Kidney (tissue), 14 donors: ENCODE measurements around the gene TTLL9. TPM values are rescaled to one million over a fixed set of nuclear protein-coding genes. Genes with fewer than 3 reads are reported as not detected.

ENCODE experiments used
- DNase-seq, 5 donors: peaks; one replicate each; pipeline ENCODE4 v3.0.0-alpha.2; 2013 to 2020
- FAIRE-seq: peaks from 2 replicates; lab custom pipeline; 2012; peaks lifted over from hg19 to GRCh38; lab: Jason Lieb, UNC
- H3K27ac ChIP-seq, 2 donors: one replicate each; pipeline ENCODE4 v1.7.0; 2013; ENCODE audit warnings: low read depth in 2 of 2, low read length in 2 of 2, inconsistent platforms in 1 of 2
- H3K27me3 ChIP-seq: one replicate; pipeline ENCODE4 v1.7.1; 2013; ENCODE audit warnings: low read length, inconsistent platforms; ENCODE audit not compliant: control insufficient read depth, insufficient read depth
- H3K36me3 ChIP-seq, 3 donors: one replicate each; pipeline versions ENCODE4 v1.7.0 to v1.7.1; 2013; ENCODE audit warnings: low read length in 3 of 3, control low read depth in 1 of 3, inconsistent platforms in 1 of 3; ENCODE audit not compliant: insufficient read depth in 3 of 3, control insufficient read depth in 2 of 3
- H3K4me1 ChIP-seq, 3 donors: one replicate each; pipeline versions ENCODE4 v1.7.0 to v1.7.1; 2013; ENCODE audit warnings: low read length in 3 of 3, inconsistent platforms in 1 of 3, low read depth in 1 of 3; ENCODE audit not compliant: control insufficient read depth in 2 of 3, insufficient read depth in 2 of 3
- H3K4me3 ChIP-seq, 3 donors: one replicate each; pipeline versions ENCODE4 v1.7.0 to v1.8.1; 2013; ENCODE audit warnings: low read length in 3 of 3, control low read depth in 1 of 3, inconsistent platforms in 1 of 3
- H3K9ac ChIP-seq, 3 donors: one replicate each; pipeline versions ENCODE4 v1.7.0 to v1.7.1; 2013; ENCODE audit warnings: low read length in 3 of 3, control low read depth in 1 of 3, inconsistent platforms in 1 of 3
- H3K9me3 ChIP-seq, 3 donors: one replicate each; pipeline versions ENCODE4 v1.7.0 to v1.7.1; 2013; ENCODE audit warnings: low read length in 3 of 3, control low read depth in 1 of 3, inconsistent platforms in 1 of 3; ENCODE audit not compliant: control insufficient read depth in 2 of 3, insufficient read depth in 1 of 3
- CTCF ChIP-seq: IDR thresholded peaks from 3 replicates; pipeline ENCODE4 v1.5.1; 2012; ENCODE audit warnings: mild to moderate bottlenecking, moderate library complexity, borderline replicate concordance; ENCODE audit not compliant: insufficient read depth; ENCODE audit errors: extremely low read depth
- intact Hi-C: fragments of 100-400 bp; cut with DNase I; formaldehyde crosslinking; loops from one replicate; pipeline ENCODE4 v1.11.1; 2022
- polyA plus RNA-seq: library from polyadenylated mRNA; stranded (reverse); fragments of 350-450 nt; fragmentation: Illumina TruSeq; extraction: RNeasy Lipid Tissue Mini Kit (QIAGEN cat#74804); gene quantifications from one replicate; pipeline ENCODE4 v1.2.3, GENCODE V29; 2014; ENCODE audit warnings: low read depth, low replicate concordance; ENCODE audit not compliant: insufficient read depth
- total RNA-seq: library from RNA; stranded (reverse); fragmentation: NEBNext Ultra II Directional; extraction: Animal tissue kit (Norgen Biotek cat#: 25700); gene quantifications from one replicate; pipeline ENCODE4 v1.2.1, GENCODE V29; 2021
- donor health status: control.
- donor health status: control.
- donor health status: control.
- donor health status: control.
- donor health status: control.
- donor health status: DM: yes; HTN: yes; CAD: no.
- donor health status: Normal renal cell carcinoma (clear cell type).

The TTLL9 gene
- total and polyA plus RNA-seq, 2 donors from 2014 or later = 0.82 to 1.9 TPM

GRCh38 chr20:31979713-31980426 is 109.4 kb downstream of the TTLL9 start:
- no peak overlapping the region for H3K27ac ChIP-seq
- no peaks in the 10 kb centered on the region for H3K4me1 ChIP-seq
- H3K9ac ChIP-seq = no peak overlapping the region
- intact Hi-C loops = no loop called here
- FAIRE-seq (no peak), DNase-seq (peak in 2 of 5 donors; percentile 53 to 66)
- H3K4me3 ChIP-seq = no peak overlapping the region
- no peak for TF ChIP-seq CTCF
- H3K27me3 ChIP-seq = no peaks in the 10 kb centered on the region
- H3K9me3 ChIP-seq = no peaks in the 10 kb centered on the region
- no peaks in the 10 kb centered on the region for H3K36me3 ChIP-seq

- DNase-seq = no peak
- Histone ChIP-seq H3K27ac (no peak overlapping the region), H3K9me3 (no peaks in the 10 kb centered on the region), H3K4me1 (no peaks in the 10 kb centered on the region), H3K36me3 (no peaks in the 10 kb centered on the region), H3K9ac (no peak overlapping the region), H3K27me3 (no peaks in the 10 kb centered on the region), H3K4me3 (no peak overlapping the region)
- intact Hi-C loops = no loop called here
- no peak for FAIRE-seq
- no peak for TF ChIP-seq CTCF
These were observed 111.3 kb downstream of the TTLL9 start for GRCh38 chr20:31981784-31982183.

GRCh38 chr20:31984981-31985471 is 114.6 kb downstream of the TTLL9 start:
- H3K27ac ChIP-seq = no peak overlapping the region
- H3K27me3 ChIP-seq = no peaks in the 10 kb centered on the region
- no peak for TF ChIP-seq CTCF
- no peaks in the 10 kb centered on the region for H3K4me1 ChIP-seq
- H3K9ac ChIP-seq = no peak overlapping the region
- H3K36me3 ChIP-seq = no peaks in the 10 kb centered on the region
- no peak overlapping the region for H3K4me3 ChIP-seq
- DNase-seq (peak in 3 of 5 donors; percentile 31 to 65 (median 45)), FAIRE-seq (no peak)
- intact Hi-C loops = no loop called here
- H3K9me3 ChIP-seq = no peaks in the 10 kb centered on the region
